Activated CD4-positive, alpha-beta T cell treated with anti-CD3 and anti-CD28 coated beads, Interleukin-10, Interleukin-2, amounts not matched to agents 100 ng/mL and 50 ng/mL, durations not matched to agents 16 hours and 8 hours (primary cell): ENCODE measurements around the gene SNRPD3.

ENCODE experiments used
- DNase-seq: peaks from one replicate; pipeline ENCODE4 v3.0.0-alpha.2; 2020

Gene SNRPD3

DNA sequence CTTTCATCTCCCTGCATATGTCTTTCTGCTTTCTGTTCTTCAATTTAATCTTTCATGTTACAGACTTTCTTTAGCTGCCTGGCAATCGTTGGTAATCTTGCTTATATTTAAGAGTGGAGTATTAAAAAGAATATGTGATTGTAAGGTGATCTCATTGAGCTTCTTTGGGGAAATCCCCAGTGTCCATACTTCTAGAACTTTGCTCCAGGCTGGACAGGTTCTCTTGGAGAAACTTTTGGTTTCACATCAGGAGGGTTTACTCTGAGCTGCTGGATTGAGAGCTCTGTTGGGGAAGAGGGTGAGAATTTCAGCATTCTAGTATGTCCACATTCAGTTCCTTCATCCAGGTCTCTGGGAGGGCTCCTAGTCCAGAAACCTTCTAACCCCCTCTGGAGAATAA, 21.0 kb downstream of the SNRPD3 start:
- DNase-seq: no peak

- DNase-seq: no peak
These were observed 22.8 kb downstream of the SNRPD3 start for GRCh38 chr22:24578355-24579257.

- DNase-seq: no peak
These were observed 23.4 kb downstream of the SNRPD3 start for GRCh38 chr22:24579258-24579601.

DNA sequence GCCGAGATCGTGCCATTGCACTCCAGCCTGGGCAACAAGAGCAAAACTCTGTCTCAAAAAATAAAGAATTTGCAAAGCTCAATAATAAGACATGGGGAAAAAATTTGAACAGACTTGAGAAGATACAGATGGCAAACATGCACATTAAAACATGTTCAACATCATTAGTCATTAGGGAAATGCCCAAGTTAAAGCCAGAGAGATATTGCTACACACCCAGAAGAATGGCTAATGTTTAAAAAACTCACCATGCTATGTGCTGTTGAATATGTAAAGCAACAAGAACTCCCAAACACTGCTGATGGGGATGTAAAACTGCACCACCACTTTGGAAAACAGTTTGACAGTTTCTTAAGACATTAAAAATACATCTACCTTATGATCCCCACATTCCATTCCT, 24.5 kb downstream of the SNRPD3 start:
- DNase-seq: no peak

DNA sequence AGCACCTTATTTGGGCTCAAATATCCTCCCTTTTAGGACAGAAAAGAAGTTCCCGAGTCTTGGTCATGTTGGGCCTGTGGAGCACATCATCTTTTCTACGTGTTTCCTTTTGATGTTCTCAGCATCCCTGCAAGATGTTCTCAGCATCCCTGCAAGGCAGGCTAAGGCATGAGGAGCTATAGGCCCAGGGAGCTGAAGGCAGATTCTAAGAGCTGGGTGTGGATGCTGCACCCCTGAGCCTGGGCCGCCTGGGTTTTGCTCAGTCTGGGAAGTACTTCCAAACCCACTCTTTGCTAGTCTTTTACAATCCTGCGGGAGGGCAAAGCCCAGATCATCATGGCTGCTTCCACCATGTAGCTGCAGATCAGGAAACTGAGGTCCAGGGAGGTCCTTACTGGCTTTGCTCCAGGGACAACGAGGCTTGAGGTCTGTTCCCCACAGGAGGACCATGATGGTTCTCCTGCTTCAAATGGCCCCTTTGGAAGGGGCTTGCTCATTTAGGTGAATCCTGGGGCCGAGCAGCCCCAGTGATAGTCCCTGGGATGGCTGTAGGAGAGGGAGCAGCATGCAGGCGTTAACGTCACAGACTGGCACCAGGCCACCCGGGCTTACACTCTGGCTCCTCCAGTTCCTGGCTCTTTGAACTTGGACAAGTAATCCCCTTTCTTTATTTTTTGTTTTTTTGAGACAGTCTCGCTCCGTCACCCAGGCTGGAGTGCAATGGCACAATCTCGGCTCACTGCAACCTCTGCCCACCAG, 26.4 kb downstream of the SNRPD3 start:
- DNase-seq: no peak

DNA sequence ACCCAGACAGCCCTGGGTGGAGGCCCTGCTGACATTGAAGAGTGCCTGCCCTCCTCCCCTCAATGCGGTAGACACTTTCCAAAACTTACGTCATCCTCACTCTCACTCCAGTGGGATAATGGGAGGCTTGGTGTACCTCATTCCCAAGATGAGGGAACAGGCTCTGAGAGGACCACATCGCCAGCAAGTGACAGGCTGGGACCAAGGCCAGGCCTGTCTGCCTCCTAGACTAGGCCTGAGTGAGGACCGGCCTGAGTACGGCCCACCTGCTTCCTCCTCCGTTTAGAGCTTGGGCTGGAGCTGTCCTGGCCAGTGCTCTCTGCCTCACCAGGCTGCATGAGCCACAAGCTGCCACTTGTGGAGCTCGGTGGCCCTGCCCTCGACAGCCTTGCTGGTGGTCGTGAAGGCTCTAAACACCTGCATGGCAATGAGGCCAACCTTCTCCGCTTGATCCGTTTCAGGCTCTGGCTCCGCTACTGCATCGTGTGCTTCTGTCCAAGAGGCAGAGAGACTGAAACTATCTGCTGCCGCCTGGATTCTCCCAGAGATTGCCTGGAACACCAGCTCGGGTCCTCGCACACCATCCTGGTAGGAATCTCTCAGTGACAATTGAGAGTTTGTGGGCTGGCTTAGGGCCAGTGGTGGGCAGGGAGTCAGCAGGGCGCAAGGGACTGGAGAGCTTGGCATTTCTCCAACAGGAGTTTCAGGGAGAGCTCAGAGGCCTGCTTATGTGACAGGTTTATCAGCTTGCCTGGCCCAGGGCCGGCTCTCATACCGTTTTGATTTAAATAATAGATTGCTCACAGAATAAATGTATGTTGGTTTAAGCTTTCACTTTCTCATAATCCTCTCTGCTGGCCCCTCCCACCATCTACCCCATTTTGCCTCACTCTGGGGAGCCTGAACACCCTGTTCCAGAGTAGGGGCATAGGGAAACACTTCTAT, 27.7 kb downstream of the SNRPD3 start:
- DNase-seq: no peak

DNA sequence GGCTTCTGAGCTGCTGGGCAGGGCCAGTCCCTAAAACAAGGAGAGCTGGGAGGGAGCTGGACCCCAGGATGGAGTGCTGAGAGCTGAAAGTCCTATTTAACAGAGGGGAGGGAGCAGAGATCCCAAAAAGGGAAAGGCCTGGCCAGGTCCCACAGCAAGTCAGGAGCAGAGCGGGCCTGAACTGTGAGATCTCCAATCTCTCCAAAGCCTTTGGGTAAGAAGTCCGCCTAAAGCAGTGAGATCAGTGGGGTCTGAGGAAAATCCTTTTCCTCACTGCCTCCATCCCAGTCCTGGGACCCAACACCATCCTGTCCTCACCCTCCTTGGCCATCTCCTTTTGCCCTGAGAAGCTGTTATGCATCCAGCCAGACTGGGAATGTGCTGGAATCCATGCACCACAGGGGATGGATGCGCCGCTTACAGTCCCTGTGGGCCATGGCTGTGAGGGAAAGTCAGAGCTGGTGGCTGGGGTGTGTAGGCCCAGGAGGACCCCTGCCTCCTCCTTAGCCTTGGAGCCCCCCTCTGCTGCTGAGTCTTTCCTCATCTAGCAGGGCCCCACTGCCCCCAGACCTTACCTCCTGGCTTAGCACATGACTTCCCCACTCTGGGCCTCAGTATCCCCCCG, 28.5 kb downstream of the SNRPD3 start:
- DNase-seq: no peak

DNA sequence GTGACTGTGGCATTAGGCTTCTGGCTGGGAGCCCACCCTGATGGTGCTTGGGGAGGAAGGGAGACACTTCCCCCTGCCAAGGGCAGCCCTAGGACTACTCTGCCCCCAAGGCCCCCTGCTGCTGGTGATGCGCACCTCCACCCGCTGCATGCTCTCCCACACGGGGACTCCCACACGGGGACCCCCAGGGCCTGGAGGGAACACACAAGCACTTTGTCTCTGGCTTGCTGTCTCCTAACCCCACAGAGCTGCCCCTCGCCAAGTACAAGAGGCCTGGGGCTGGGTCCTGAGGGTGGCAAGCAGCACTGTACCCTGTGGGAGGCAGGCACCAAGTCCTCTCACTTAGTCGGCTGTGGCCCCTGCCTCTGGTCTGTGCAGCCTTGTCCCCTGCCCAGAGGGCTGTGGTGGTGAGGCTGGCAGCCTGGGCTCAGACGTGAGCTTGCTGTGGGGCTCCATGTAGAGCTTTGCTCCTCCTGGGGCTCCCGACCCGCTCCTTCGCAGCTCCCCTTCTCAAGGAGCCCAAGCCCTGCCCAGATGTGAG, 29.1 kb downstream of the SNRPD3 start:
- no peak for DNase-seq

GRCh38 chr22:24585461-24585860, 29.7 kb downstream of the SNRPD3 start:
- no peak for DNase-seq

DNA sequence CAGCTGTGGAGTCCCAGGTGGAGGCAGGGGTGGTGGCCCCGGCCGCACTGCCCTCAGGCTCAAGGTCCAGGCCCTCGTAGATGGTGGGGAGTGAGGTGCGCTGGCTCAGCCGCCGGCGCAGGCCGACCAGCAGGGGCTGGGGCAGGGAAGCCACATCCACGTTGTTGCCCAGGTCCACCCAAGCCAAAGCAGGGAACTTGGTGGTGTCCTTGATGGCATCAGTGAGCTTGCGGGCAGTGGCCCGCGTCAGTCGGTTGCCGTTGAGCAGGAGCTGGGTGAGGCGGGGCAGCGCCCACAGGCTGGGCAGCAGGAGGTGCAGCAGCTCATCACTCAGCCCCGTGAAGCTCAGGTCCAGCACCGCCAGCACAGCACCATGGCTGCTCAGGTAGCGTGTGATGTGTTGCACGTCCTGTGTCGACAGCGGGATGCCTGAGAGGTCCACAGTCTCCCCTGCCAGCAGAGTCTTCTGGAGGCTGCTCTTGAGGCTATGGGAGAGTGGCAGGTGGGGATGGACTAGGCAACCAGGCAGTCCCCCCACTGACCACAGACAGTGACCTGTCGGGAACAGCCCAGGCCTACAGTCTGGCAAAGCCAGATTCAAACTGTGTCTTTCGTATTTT, 30.2 kb downstream of the SNRPD3 start:
- no peak for DNase-seq

GRCh38 chr22:24587251-24587650, 31.5 kb downstream of the SNRPD3 start:
- DNase-seq: no peak

DNA sequence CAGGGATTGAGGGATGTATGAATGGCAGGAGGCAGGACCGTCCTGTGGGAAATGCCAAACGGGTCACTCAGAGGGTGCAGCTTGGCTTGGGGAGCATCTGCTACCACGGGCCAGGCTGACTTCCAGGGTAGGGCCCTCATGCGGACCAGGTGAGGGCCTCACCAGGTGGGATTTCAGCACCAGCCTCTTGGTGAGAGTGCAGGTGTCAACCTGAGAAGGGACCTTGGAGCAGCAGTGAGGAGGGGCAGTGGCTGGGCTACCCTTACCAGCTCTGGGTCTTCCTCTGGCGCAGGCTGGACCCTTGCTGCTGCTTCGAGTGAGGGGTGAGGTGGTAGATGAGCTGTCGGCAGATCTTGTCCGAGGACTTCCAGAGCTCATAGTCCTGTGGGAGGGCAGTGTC, 32.1 kb downstream of the SNRPD3 start:
- no peak for DNase-seq

DNA sequence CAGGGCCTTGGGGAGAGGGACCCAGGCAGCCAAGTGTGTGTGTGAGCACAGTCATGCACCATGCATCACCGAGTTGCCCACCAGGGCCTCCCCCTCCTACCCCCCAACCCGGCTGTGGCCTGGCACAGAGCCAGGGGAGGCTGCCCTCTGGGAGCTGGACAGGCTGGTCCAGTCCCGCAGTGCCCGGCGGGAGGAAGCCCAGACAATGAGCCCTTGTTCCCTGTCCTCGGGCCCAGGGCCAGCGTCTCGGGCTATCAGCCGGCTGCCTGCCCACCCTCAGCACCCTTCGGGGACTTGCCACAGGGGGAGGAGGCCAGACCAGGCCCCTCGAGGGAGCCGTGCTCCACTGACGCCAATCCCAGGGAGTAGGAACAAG, 32.6 kb downstream of the SNRPD3 start:
- no peak for DNase-seq

DNA sequence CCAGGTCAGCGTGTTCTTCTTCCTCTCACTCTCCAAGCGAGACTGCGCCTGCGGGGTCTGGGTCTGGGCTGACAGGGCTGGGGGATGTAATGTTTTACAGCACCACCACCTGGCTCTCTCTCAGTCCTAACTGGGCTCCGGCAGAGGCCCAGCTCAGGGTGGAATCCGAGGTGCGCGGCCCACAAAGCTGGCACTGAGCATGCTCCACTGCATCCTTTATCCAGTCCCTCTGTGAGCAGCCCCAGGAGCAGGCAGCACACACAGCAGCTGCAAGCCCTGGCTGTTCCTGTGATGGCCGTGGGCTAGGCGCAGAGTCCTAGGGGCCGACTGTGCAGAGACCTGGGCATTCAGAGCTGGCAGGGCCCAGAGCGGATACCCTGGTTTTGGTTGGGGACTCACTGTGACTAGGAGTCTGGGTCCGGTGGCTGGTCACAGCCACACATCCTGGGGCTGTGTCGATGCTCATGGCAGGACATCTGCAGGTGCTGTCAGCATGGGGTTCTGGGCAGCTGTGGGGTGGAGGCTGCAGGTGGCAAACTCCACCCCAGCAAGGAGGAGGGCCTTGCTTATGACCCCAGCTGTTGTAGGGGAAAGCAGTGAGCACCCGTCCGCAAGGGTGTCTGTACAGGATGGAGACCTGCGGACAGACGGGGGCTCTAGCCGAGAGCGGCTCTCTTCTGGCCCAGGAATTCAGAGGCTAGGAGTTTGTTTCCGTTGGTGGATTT, 33.1 kb downstream of the SNRPD3 start:
- no peak for DNase-seq

DNA sequence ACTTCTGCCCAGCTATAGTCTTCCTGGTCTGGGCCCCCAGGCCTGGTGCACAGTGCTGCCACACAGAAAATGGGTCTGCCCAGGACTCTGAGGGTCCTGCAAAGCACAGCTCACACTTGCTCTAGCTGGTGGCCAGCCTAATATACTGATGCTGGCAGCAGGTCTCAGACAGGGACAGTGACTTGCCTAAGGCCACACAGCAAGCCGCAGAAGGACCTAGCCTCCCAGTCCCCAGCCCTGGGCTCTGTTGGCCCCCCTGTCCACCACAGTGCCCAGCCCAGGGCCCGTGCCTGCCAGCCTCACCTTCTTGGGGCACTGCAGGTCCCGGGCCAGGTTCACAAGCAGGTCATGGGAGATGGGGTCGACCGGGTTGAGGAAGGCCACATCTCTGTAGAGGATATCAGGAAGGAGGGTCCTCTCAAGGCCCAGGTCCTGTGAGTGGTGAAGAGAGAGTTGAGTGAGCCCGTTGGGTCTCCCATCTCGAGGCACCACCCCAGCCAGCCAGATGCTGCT, 33.8 kb downstream of the SNRPD3 start:
- no peak for DNase-seq

- DNase-seq: no peak
These were observed 34.9 kb downstream of the SNRPD3 start for GRCh38 chr22:24590596-24591173.

GRCh38 chr22:24591286-24591830, 35.6 kb downstream of the SNRPD3 start:
- DNase-seq: no peak

- no peak for DNase-seq
These were observed 36.5 kb downstream of the SNRPD3 start for GRCh38 chr22:24592058-24592850.

- DNase-seq: peak; percentile 67
These were observed 37.2 kb downstream of the SNRPD3 start, which contains the start of gene LRRC75B for GRCh38 chr22:24592851-24593558. Gene LRRC75B, minus strand, starts transcription at chr22:24593073. Its CDS starts 34 bp downstream, at chr22:24593039.
